CD8-positive, alpha-beta memory T cell (primary cell): ENCODE results near the gene VAV2. TPM values are rescaled to one million over a fixed set of nuclear protein-coding genes. Genes with fewer than 3 reads are reported as not detected.

Source experiments
- CTCF ChIA-PET: fragments of 350-600 bp; sonication (Branson Sonifier 250); formaldehyde crosslinking; loops from one replicate; lab custom pipeline; 2021; ENCODE audit warnings: antibody characterized with exemption; lab: Charles Lee
- POLR2A ChIA-PET: fragments of 350-600 bp; sonication (Branson Sonifier 250); formaldehyde crosslinking; loops from one replicate; lab custom pipeline; 2021; ENCODE audit warnings: antibody characterized with exemption; lab: Charles Lee
- DNase-seq, 5 donors: peaks; one replicate each; pipeline versions ENCODE4 v3.0.0 to v3.0.0-alpha.2; 2020 to 2022; ENCODE audit warnings: mixed read lengths in 1 of 5
- H3K27ac ChIP-seq: one replicate; pipeline ENCODE4 v1.7.0; 2013; ENCODE audit warnings: low read depth, mild to moderate bottlenecking, low read length, moderate library complexity
- H3K27me3 ChIP-seq: 2 replicates; pipeline ENCODE4 v1.7.0; 2013; ENCODE audit warnings: low read length, mild to moderate bottlenecking; ENCODE audit not compliant: insufficient read depth, poor library complexity, severe bottlenecking
- H3K36me3 ChIP-seq: 2 replicates; pipeline ENCODE4 v1.7.0; 2013; ENCODE audit warnings: mild to moderate bottlenecking, low read length, moderate library complexity; ENCODE audit not compliant: insufficient read depth
- H3K4me1 ChIP-seq: 2 replicates; pipeline ENCODE4 v1.7.0; 2013; ENCODE audit warnings: mild to moderate bottlenecking, low read length, moderate library complexity; ENCODE audit not compliant: insufficient read depth
- H3K4me3 ChIP-seq: 2 replicates; pipeline ENCODE4 v1.7.0; 2013; ENCODE audit warnings: mild to moderate bottlenecking, low read length
- H3K9me3 ChIP-seq: 2 replicates; pipeline ENCODE4 v1.7.0; 2013; ENCODE audit warnings: mild to moderate bottlenecking, low read length
- H3K27ac Mint-ChIP-seq, 8 donors: one replicate each; pipeline ENCODE4 v1.8.0; 2020 to 2021; ENCODE audit warnings: mixed read lengths in 8 of 8, mild to moderate bottlenecking in 6 of 8, inconsistent platforms in 3 of 8, moderate library complexity in 3 of 8
- H3K27me3 Mint-ChIP-seq, 2 donors: one replicate each; pipeline ENCODE4 v1.8.0; 2020 to 2021; ENCODE audit warnings: mixed read lengths in 2 of 2, mild to moderate bottlenecking in 1 of 2, moderate library complexity in 1 of 2
- H3K36me3 Mint-ChIP-seq, 3 donors: one replicate each; pipeline ENCODE4 v1.8.0; 2020 to 2021; ENCODE audit warnings: mixed read lengths in 3 of 3, inconsistent platforms in 1 of 3, mild to moderate bottlenecking in 1 of 3
- H3K4me1 Mint-ChIP-seq, 3 donors: one replicate each; pipeline ENCODE4 v1.8.0; 2020 to 2021; ENCODE audit warnings: mixed read lengths in 3 of 3, inconsistent platforms in 1 of 3, mild to moderate bottlenecking in 1 of 3
- H3K4me3 Mint-ChIP-seq, 7 donors: one replicate each; pipeline ENCODE4 v1.8.0; 2020 to 2021; ENCODE audit warnings: mixed read lengths in 7 of 7, mild to moderate bottlenecking in 6 of 7, moderate library complexity in 4 of 7, inconsistent platforms in 2 of 7
- H3K9me3 Mint-ChIP-seq, 5 donors: one replicate each; pipeline ENCODE4 v1.8.0; 2020 to 2022; ENCODE audit warnings: mixed read lengths in 5 of 5, mild to moderate bottlenecking in 3 of 5, moderate library complexity in 2 of 5, inconsistent platforms in 1 of 5
- polyA plus RNA-seq: library from polyadenylated mRNA; unstranded; fragments of 300-500 nt; fragmentation: Illumina TruSeq; gene quantifications from one replicate; pipeline ENCODE4 v1.2.3, GENCODE V29; 2021
- total RNA-seq, 2 experiments: library from RNA; stranded (reverse); gene quantifications; one replicate each; pipeline ENCODE4 v1.2.3, GENCODE V29; 2021

The VAV2 gene
- total and polyA plus RNA-seq, 3 experiments from 2014 or later: 1.1 to 7.6 (median 6.0) TPM

- ChIA-PET CTCF (no interaction called here), POLR2A (no interaction called here)
- peaks cover 2 to 10% (median 7%) of the 10 kb centered on the region in 5 donors for H3K9me3 Mint-ChIP-seq
- Histone ChIP-seq H3K36me3 (no peaks in the 10 kb centered on the region), H3K9me3 (no peaks in the 10 kb centered on the region), H3K27me3 (no peaks in the 10 kb centered on the region), H3K4me3 (no peak overlapping the region), H3K27ac (no peak overlapping the region), H3K4me1 (no peaks in the 10 kb centered on the region)
- DNase-seq: no peak
- no peak overlapping the region for H3K4me3 Mint-ChIP-seq
- H3K4me1 Mint-ChIP-seq: no peaks in the 10 kb centered on the region
- peaks cover 0 to 5% of the 10 kb centered on the region in 2 donors for H3K27me3 Mint-ChIP-seq
- peaks cover 0 to 11% (median 0%) of the 10 kb centered on the region in 3 donors for H3K36me3 Mint-ChIP-seq
- no peak overlapping the region for H3K27ac Mint-ChIP-seq
Measured at GRCh38 chr9:133862585-133863256, 129.4 kb downstream of the VAV2 start.

- Histone ChIP-seq H3K4me1 (no peaks in the 10 kb centered on the region), H3K27me3 (no peaks in the 10 kb centered on the region), H3K9me3 (no peaks in the 10 kb centered on the region), H3K4me3 (no peak overlapping the region), H3K36me3 (no peaks in the 10 kb centered on the region), H3K27ac (no peak overlapping the region)
- DNase-seq: no peak
- H3K36me3 Mint-ChIP-seq: peaks cover 0 to 11% (median 0%) of the 10 kb centered on the region in 3 donors
- no peaks in the 10 kb centered on the region for H3K4me1 Mint-ChIP-seq
- ChIA-PET POLR2A (no interaction called here), CTCF (no interaction called here)
- H3K4me3 Mint-ChIP-seq: no peak overlapping the region
- H3K27ac Mint-ChIP-seq: no peak overlapping the region
- peaks cover 2 to 10% (median 7%) of the 10 kb centered on the region in 5 donors for H3K9me3 Mint-ChIP-seq
- H3K27me3 Mint-ChIP-seq: peaks cover 0 to 5% of the 10 kb centered on the region in 2 donors
Measured at GRCh38 chr9:133861692-133862091, 130.4 kb downstream of the VAV2 start.

GRCh38 chr9:133861086-133861485, 131.0 kb downstream of the VAV2 start:
- H3K4me3 ChIP-seq: no peak overlapping the region
- no peak overlapping the region for H3K27ac Mint-ChIP-seq
- no peaks in the 10 kb centered on the region for H3K4me1 Mint-ChIP-seq
- H3K27me3 ChIP-seq: no peaks in the 10 kb centered on the region
- no peaks in the 10 kb centered on the region for H3K4me1 ChIP-seq
- H3K9me3 ChIP-seq: no peaks in the 10 kb centered on the region
- ChIA-PET POLR2A (no interaction called here), CTCF (no interaction called here)
- peaks cover 2 to 10% (median 7%) of the 10 kb centered on the region in 5 donors for H3K9me3 Mint-ChIP-seq
- peaks cover 0 to 5% of the 10 kb centered on the region in 2 donors for H3K27me3 Mint-ChIP-seq
- no peaks in the 10 kb centered on the region for H3K36me3 ChIP-seq
- no peak overlapping the region for H3K4me3 Mint-ChIP-seq
- DNase-seq: no peak
- H3K27ac ChIP-seq: no peak overlapping the region
- H3K36me3 Mint-ChIP-seq: peaks cover 0 to 11% (median 0%) of the 10 kb centered on the region in 3 donors

- Mint-ChIP-seq H3K36me3 (no peaks in the 10 kb centered on the region), H3K27ac (no peak overlapping the region), H3K9me3 (no peaks in the 10 kb centered on the region), H3K4me1 (no peaks in the 10 kb centered on the region), H3K27me3 (peaks cover 0 to 2% of the 10 kb centered on the region in 2 donors), H3K4me3 (no peak overlapping the region)
- H3K27me3 ChIP-seq: no peaks in the 10 kb centered on the region
- no peak overlapping the region for H3K4me3 ChIP-seq
- H3K36me3 ChIP-seq: no peaks in the 10 kb centered on the region
- POLR2A ChIA-PET: no interaction called here
- no peaks in the 10 kb centered on the region for H3K9me3 ChIP-seq
- H3K27ac ChIP-seq: no peak overlapping the region
- CTCF ChIA-PET: no interaction called here
- H3K4me1 ChIP-seq: no peaks in the 10 kb centered on the region
- no peak for DNase-seq
Measured at GRCh38 chr9:133858771-133859170, 133.4 kb downstream of the VAV2 start.

- Mint-ChIP-seq H3K27ac (no peak overlapping the region), H3K4me3 (no peak overlapping the region), H3K4me1 (no peaks in the 10 kb centered on the region), H3K27me3 (peaks cover 0 to 2% of the 10 kb centered on the region in 2 donors), H3K36me3 (no peaks in the 10 kb centered on the region), H3K9me3 (no peaks in the 10 kb centered on the region)
- Histone ChIP-seq H3K4me3 (no peak overlapping the region), H3K9me3 (no peaks in the 10 kb centered on the region), H3K36me3 (no peaks in the 10 kb centered on the region), H3K4me1 (no peaks in the 10 kb centered on the region), H3K27ac (no peak overlapping the region), H3K27me3 (no peaks in the 10 kb centered on the region)
- ChIA-PET POLR2A (no interaction called here), CTCF (no interaction called here)
- no peak for DNase-seq
Measured at GRCh38 chr9:133857639-133858038, 134.5 kb downstream of the VAV2 start.

- no peaks in the 10 kb centered on the region for H3K9me3 ChIP-seq
- H3K4me3 ChIP-seq: no peak overlapping the region
- Mint-ChIP-seq H3K27ac (no peak overlapping the region), H3K4me3 (no peak overlapping the region), H3K36me3 (no peaks in the 10 kb centered on the region), H3K27me3 (peaks cover 0 to 5% of the 10 kb centered on the region in 2 donors), H3K9me3 (no peaks in the 10 kb centered on the region), H3K4me1 (no peaks in the 10 kb centered on the region)
- no peak for DNase-seq
- H3K27me3 ChIP-seq: no peaks in the 10 kb centered on the region
- no peaks in the 10 kb centered on the region for H3K4me1 ChIP-seq
- POLR2A ChIA-PET: no interaction called here
- H3K36me3 ChIP-seq: no peaks in the 10 kb centered on the region
- CTCF ChIA-PET: no interaction called here
- no peak overlapping the region for H3K27ac ChIP-seq
Measured at GRCh38 chr9:133856798-133857197, 135.3 kb downstream of the VAV2 start.

- no peak overlapping the region for H3K27ac ChIP-seq
- ChIA-PET POLR2A (no interaction called here), CTCF (no interaction called here)
- H3K36me3 Mint-ChIP-seq: no peaks in the 10 kb centered on the region
- H3K9me3 ChIP-seq: no peaks in the 10 kb centered on the region
- H3K4me3 Mint-ChIP-seq: no peak overlapping the region
- H3K4me3 ChIP-seq: no peak overlapping the region
- no peaks in the 10 kb centered on the region for H3K4me1 Mint-ChIP-seq
- no peaks in the 10 kb centered on the region for H3K9me3 Mint-ChIP-seq
- H3K27me3 Mint-ChIP-seq: peaks cover 0 to 7% of the 10 kb centered on the region in 2 donors
- no peaks in the 10 kb centered on the region for H3K36me3 ChIP-seq
- no peaks in the 10 kb centered on the region for H3K27me3 ChIP-seq
- no peak for DNase-seq
- H3K4me1 ChIP-seq: no peaks in the 10 kb centered on the region
- no peak overlapping the region for H3K27ac Mint-ChIP-seq
Measured at GRCh38 chr9:133855802-133856521, 136.2 kb downstream of the VAV2 start.

GRCh38 chr9:133855371-133855770, 136.8 kb downstream of the VAV2 start:
- H3K4me3 ChIP-seq: no peak overlapping the region
- DNase-seq: no peak
- ChIA-PET POLR2A (no interaction called here), CTCF (no interaction called here)
- no peaks in the 10 kb centered on the region for H3K36me3 ChIP-seq
- no peaks in the 10 kb centered on the region for H3K4me1 Mint-ChIP-seq
- no peak overlapping the region for H3K4me3 Mint-ChIP-seq
- H3K9me3 Mint-ChIP-seq: no peaks in the 10 kb centered on the region
- H3K27me3 Mint-ChIP-seq: peaks cover 0 to 5% of the 10 kb centered on the region in 2 donors
- no peaks in the 10 kb centered on the region for H3K4me1 ChIP-seq
- H3K27ac ChIP-seq: no peak overlapping the region
- no peaks in the 10 kb centered on the region for H3K27me3 ChIP-seq
- no peaks in the 10 kb centered on the region for H3K9me3 ChIP-seq
- no peak overlapping the region for H3K27ac Mint-ChIP-seq
- H3K36me3 Mint-ChIP-seq: no peaks in the 10 kb centered on the region
